Mammary epithelial cell (primary cell): ENCODE measurements around the gene FFAR4.

Source experiments
- CTCF ChIP-seq, 2 donors: IDR thresholded peaks in 1 of 2; conservative IDR thresholded peaks in 1 of 2; 2 replicates each; pipeline ENCODE4 v1.5.1; 2011 to 2012; ENCODE audit warnings: inconsistent platforms in 2 of 2, low read length in 2 of 2, mild to moderate bottlenecking in 2 of 2, control low read depth in 1 of 2, low read depth in 1 of 2; ENCODE audit not compliant: insufficient read depth in 1 of 2; ENCODE audit errors: extremely low read depth in 1 of 2
- EZH2 ChIP-seq: IDR thresholded peaks from 2 replicates; pipeline ENCODE4 v1.6.1; 2012; ENCODE audit warnings: low read length, inconsistent platforms, borderline replicate concordance

- TF ChIP-seq CTCF (conservative IDR thresholded peaks at IDR 0.05 in 1 of 2, IDR thresholded peaks at IDR 0.05 in 1 of 2; ENCODE audit: extremely low read depth in 1 of 2, insufficient read depth in 1 of 2, low read depth in 1 of 2, low read length in 2 of 2) (no peak), EZH2 (no peak)
Measured at GRCh38 chr10:93552780-93553179, 13.7 kb upstream of the FFAR4 start.
